Amniotic stem cell (primary cell): ENCODE results near the gene TC2N.
"Not testable (repeated sequence)": the region's sequence is repeated elsewhere in the genome, so short reads cannot be mapped to it uniquely, and the experiment has no call there.

Source experiments
- DNase-seq: peaks from one replicate; lab custom pipeline; 2025; lab: John Stamatoyannopoulos, UW

TC2N gene

GRCh38 chr14:91889477-91890211, 22.3 kb upstream of the TC2N start:
- no peak for DNase-seq

- no peak for DNase-seq
These were observed 21.5 kb upstream of the TC2N start for GRCh38 chr14:91888641-91889476.

GRCh38 chr14:91886961-91887360, 19.6 kb upstream of the TC2N start:
- no peak for DNase-seq

DNA sequence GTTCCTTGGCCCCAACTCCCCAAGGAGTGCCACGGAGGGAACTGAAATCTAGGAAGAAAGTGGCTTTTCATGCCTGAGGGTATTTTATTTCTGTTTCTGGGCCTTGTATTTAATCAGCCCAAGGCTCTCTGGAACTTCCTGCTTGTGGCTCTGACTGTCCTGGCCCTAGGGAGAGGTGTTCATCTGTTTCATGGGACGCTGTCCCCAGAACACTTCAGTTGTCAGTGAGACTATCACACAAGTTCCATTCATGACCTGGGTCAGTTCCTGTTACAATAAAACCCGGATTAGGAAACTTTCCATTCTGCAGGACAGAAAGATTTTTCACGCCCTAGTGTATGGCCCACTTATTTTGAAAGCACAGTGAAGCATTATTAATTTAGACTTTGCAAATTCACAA, 18.5 kb upstream of the TC2N start:
- no peak for DNase-seq

DNA sequence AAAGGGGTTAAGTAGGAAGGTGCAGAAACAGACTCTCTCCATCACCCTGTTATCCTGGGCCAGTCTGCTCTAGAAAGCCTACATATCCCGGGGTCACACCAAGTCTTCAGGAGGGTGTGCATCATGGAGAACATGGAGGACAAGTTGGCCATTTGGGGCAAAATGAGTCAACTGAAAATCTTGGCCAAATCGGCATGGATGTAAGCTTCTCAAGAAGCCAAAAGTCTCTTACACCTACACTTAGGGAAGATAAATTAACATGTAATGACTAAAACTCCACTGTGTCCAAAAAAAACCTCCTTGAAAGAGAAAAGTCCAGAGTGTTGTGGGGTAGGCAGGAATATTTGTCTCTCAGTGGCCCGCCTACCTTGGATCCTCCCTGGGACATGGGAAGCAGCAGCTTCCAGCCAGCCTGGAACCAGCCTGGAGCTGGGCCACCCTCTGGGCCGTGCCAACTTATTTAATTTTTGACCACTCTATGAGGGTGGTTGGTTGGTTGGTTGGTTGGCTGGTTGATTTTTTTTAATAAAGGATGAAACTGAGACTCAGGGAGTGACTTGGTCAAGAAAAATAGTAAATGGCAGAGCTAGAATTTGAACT, 17.9 kb upstream of the TC2N start:
- no peak for DNase-seq

- no peak for DNase-seq
These were observed 17.3 kb upstream of the TC2N start for GRCh38 chr14:91884664-91885063.

- DNase-seq, result no peak
These were observed 16.4 kb upstream of the TC2N start for GRCh38 chr14:91883753-91884152.

- no peak for DNase-seq
These were observed 15.4 kb upstream of the TC2N start for GRCh38 chr14:91882776-91883175.

GRCh38 chr14:91882369-91882768, 15.0 kb upstream of the TC2N start:
- no peak for DNase-seq

GRCh38 chr14:91879196-91879595, 11.9 kb upstream of the TC2N start:
- DNase-seq, result no peak

- DNase-seq, result no peak
These were observed 10.9 kb upstream of the TC2N start for GRCh38 chr14:91878274-91878673.

GRCh38 chr14:91877376-91877915, 10.1 kb upstream of the TC2N start:
- DNase-seq, result no peak

DNA sequence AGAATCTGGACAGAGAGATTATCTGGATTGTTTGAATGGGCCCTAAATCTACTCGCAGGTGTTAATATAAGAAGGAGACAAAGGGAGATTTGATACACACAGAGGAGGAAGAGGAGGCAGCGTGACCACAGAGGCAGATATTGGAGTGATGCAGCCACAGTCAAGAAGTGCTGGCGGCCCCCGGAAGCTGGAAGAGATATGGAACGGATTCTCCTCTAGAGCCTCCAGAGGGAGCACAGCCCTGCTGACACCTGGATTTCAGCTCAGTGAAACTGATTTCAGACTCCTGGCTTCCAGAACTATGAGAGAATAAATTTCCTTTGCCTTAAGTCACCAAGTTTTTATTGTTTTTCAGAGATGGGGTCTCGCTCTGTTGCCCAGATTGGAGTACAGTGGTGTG, 9.2 kb upstream of the TC2N start:
- DNase-seq, result no peak

- no peak for DNase-seq
These were observed 8.4 kb upstream of the TC2N start for GRCh38 chr14:91875525-91876286.

- no peak for DNase-seq
These were observed 6.4 kb upstream of the TC2N start for GRCh38 chr14:91873471-91874415.

DNA sequence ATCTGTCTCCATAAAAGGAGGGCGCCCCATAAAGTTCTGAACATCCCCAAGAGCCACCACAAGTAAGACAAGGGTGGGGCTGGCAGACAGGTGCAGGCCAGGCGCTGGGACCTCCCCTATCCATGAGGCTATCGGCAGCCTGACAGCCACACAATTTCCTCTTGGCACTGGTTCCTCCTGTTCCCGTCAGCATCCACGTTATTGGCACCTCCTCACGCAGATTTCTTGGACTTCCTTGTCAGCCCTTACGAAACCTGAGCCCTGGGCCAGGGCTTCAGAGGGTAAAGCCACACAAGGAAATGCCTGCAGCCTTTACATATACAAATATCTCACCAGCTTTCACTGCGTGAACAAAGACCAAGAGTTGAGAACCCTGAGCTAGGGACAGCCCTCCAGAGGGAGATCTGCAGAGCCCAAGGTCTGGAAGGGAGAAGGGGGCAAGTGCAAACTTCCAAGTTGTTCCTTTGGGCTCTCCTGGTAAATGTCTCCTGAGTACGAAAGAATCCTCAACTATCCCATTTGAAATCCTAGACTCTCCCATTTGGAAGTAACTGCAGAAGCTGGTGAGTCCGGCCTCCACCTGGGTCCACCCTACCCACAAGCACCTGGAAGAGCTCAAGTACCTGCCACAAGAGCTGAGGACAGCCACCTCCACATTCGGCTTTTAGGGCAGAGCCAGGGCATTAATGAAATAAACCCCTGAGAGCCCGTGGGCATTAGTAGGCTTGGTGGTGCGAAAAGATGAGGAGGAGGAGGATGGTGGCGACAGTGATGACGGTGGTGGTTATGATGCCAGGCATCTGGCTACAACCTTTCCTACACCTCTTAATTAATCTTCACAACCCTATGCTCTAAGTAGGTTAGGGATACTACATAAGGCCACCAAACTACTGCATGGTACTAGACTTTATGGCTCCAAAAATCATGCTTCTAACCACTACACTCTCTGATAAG, 5.5 kb upstream of the TC2N start:
- no peak for DNase-seq

GRCh38 chr14:91872011-91872501, 4.7 kb upstream of the TC2N start:
- DNase-seq, result no peak

- DNase-seq, result not testable (repeated sequence)
These were observed 4.1 kb upstream of the TC2N start for GRCh38 chr14:91871401-91871800.

GRCh38 chr14:91870890-91871289, 3.6 kb upstream of the TC2N start:
- DNase-seq, result no peak

GRCh38 chr14:91870001-91870400, 2.7 kb upstream of the TC2N start:
- no peak for DNase-seq
